HG03066 (cell line): ENCODE results near the gene CATSPER3.
A peak's percentile ranks its signal among the peaks of the same experiment; 100 is the strongest.

Source experiments
- ATAC-seq: cut with Tn5 transposase; IDR thresholded peaks from one replicate; pipeline ENCODE4 v1.9.1; 2021; ENCODE audit warnings: low read depth; ENCODE audit not compliant: unreplicated experiment

The CATSPER3 gene

GRCh38 chr5:135039271-135040033 is 71.7 kb downstream of the CATSPER3 start:
- no peak for ATAC-seq

- ATAC-seq = no peak
Measured at GRCh38 chr5:135040034-135040332, 72.3 kb downstream of the CATSPER3 start.

- ATAC-seq = no peak
Measured at GRCh38 chr5:135040333-135041144, 72.8 kb downstream of the CATSPER3 start.

GRCh38 chr5:135041145-135041587 is 73.5 kb downstream of the CATSPER3 start:
- ATAC-seq = no peak

GRCh38 chr5:135041726-135042125 is 74.0 kb downstream of the CATSPER3 start:
- no peak for ATAC-seq

- ATAC-seq = no peak
Measured at GRCh38 chr5:135042595-135042994, 74.9 kb downstream of the CATSPER3 start.

- no peak for ATAC-seq
Measured at GRCh38 chr5:135045488-135045887, 77.8 kb downstream of the CATSPER3 start.

GRCh38 chr5:135046661-135047346 is 79.1 kb downstream of the CATSPER3 start:
- no peak for ATAC-seq

- no peak for ATAC-seq
Measured at GRCh38 chr5:135047347-135047695, 79.6 kb downstream of the CATSPER3 start.

GRCh38 chr5:135048286-135048685 is 80.6 kb downstream of the CATSPER3 start:
- ATAC-seq = no peak

- ATAC-seq = no peak
Measured at GRCh38 chr5:135048930-135049329, 81.2 kb downstream of the CATSPER3 start.

- ATAC-seq = no peak
Measured at GRCh38 chr5:135050244-135050767, 82.6 kb downstream of the CATSPER3 start.

- no peak for ATAC-seq
Measured at GRCh38 chr5:135051399-135051798, 83.7 kb downstream of the CATSPER3 start.

- no peak for ATAC-seq
Measured at GRCh38 chr5:135051872-135052271, 84.2 kb downstream of the CATSPER3 start.

GRCh38 chr5:135052511-135053145 is 84.9 kb downstream of the CATSPER3 start:
- ATAC-seq = no peak

- ATAC-seq = peak; percentile 92
Measured at GRCh38 chr5:135053278-135053677, 85.6 kb downstream of the CATSPER3 start.

GRCh38 chr5:135053989-135054388 is 86.3 kb downstream of the CATSPER3 start:
- ATAC-seq = no peak

- ATAC-seq = no peak
Measured at GRCh38 chr5:135054546-135054945, 86.8 kb downstream of the CATSPER3 start.

- ATAC-seq = no peak
Measured at GRCh38 chr5:135055396-135055795, 87.7 kb downstream of the CATSPER3 start.

- no peak for ATAC-seq
Measured at GRCh38 chr5:135056316-135057030, 88.8 kb downstream of the CATSPER3 start.
